GM12891 (cell line): ENCODE results near the gene RIMBP2.

ENCODE experiments used
- PAX5 ChIP-seq: IDR thresholded peaks from 2 replicates; pipeline ENCODE4 v1.6.1; 2011; ENCODE audit warnings: low read length, moderate library complexity, mild to moderate bottlenecking; ENCODE audit not compliant: insufficient read depth, severe bottlenecking
- POLR2A ChIP-seq: IDR thresholded peaks from 2 replicates; pipeline ENCODE4 v1.6.1; 2011; ENCODE audit warnings: low read depth, low read length, control low read depth
- POLR2AphosphoS5 ChIP-seq: IDR thresholded peaks from 2 replicates; pipeline ENCODE4 v1.6.1; 2011; ENCODE audit warnings: low read depth, low read length, control low read depth
- POU2F2 ChIP-seq: IDR thresholded peaks from 2 replicates; pipeline ENCODE4 v1.6.1; 2011; ENCODE audit warnings: low read depth, mild to moderate bottlenecking, control low read depth, low read length, moderate library complexity
- SPI1 ChIP-seq: IDR thresholded peaks from 2 replicates; pipeline ENCODE4 v1.6.1; 2011; ENCODE audit warnings: low read depth, low read length, control low read depth
- TAF1 ChIP-seq: IDR thresholded peaks from 2 replicates; pipeline ENCODE4 v1.6.1; 2011; ENCODE audit warnings: low read depth, low read length, control low read depth

DNA sequence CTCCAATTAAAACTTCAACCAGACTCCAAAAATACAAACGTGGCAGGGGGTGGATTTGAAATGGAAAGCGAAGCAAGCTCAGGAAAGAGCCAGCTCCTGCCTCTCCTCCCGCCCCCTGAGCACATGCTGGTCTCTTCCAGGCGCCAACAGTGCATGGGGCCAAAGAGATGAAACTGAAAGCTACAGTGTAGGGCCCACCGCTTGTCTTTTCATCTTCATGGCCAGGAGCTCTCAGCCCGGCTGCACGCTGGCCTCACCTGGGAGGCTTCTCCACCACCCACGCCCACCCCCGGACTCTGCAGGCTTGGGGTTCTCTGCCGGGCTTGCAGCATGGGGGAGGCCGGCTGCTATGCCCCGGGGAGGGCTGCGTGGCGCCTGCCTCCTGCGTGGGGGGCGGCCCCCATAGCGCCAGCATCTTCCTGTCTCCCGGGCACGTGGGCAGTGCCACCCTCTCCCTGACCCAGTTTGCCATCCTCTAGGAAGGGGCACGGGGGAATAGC lies 2.0 kb downstream of the RIMBP2 start:
- TF ChIP-seq TAF1 (no peak), POLR2A (no peak), POLR2AphosphoS5 (no peak), SPI1 (no peak), PAX5 (no peak), POU2F2 (no peak)
